NCI-H82 treated with DMSO at 0.1 percent for 48 hours (cell line): ENCODE data around the gene IL18R1.

Experiments
- DNase-seq: peaks from one replicate; lab custom pipeline; 2025; ENCODE audit not compliant: unreplicated experiment; lab: John Stamatoyannopoulos, UW

Gene IL18R1

GRCh38 chr2:102344397-102344796 is 11.2 kb upstream of the IL18R1 start:
- no peak for DNase-seq

- no peak for DNase-seq
These were observed 10.2 kb upstream of the IL18R1 start for GRCh38 chr2:102345329-102345920.

- no peak for DNase-seq
These were observed 9.0 kb upstream of the IL18R1 start for GRCh38 chr2:102346381-102347130.

GRCh38 chr2:102350137-102350793 is 5.3 kb upstream of the IL18R1 start:
- no peak for DNase-seq

- DNase-seq: no peak
These were observed 751 bp downstream of the IL18R1 start for GRCh38 chr2:102356381-102356712.

- no peak for DNase-seq
These were observed 1.1 kb downstream of the IL18R1 start for GRCh38 chr2:102356741-102357140.

- DNase-seq: no peak
These were observed 2.3 kb downstream of the IL18R1 start for GRCh38 chr2:102357937-102358336.

GRCh38 chr2:102358496-102358895 is 2.9 kb downstream of the IL18R1 start:
- DNase-seq: no peak

- DNase-seq: no peak
These were observed 3.9 kb downstream of the IL18R1 start for GRCh38 chr2:102359527-102359926.

- no peak for DNase-seq
These were observed 6.1 kb downstream of the IL18R1 start for GRCh38 chr2:102361632-102362241.

- no peak for DNase-seq
These were observed 10.2 kb downstream of the IL18R1 start for GRCh38 chr2:102365763-102366162.

- DNase-seq: no peak
These were observed 11.0 kb downstream of the IL18R1 start for GRCh38 chr2:102366406-102367112.

- DNase-seq: no peak
These were observed 11.9 kb downstream of the IL18R1 start for GRCh38 chr2:102367331-102367971.

GRCh38 chr2:102368461-102369109 is 13.0 kb downstream of the IL18R1 start:
- no peak for DNase-seq

GRCh38 chr2:102369866-102370265 is 14.3 kb downstream of the IL18R1 start:
- DNase-seq: no peak

- no peak for DNase-seq
These were observed 20.5 kb downstream of the IL18R1 start for GRCh38 chr2:102376052-102376591.

- DNase-seq: no peak
These were observed 28.1 kb downstream of the IL18R1 start for GRCh38 chr2:102383722-102384121.

- no peak for DNase-seq
These were observed 29.9 kb downstream of the IL18R1 start for GRCh38 chr2:102385522-102385921.

GRCh38 chr2:102386004-102386403 is 30.4 kb downstream of the IL18R1 start:
- no peak for DNase-seq
